Endothelial cell of umbilical vein (primary cell): ENCODE measurements around the gene PTRH1. TPM values are rescaled to one million over a fixed set of nuclear protein-coding genes. Genes with fewer than 3 reads are reported as not detected.

ENCODE experiments used
- BruUV-seq: library from RNA; stranded (reverse); fragments of 400-500 nt; replicated peaks from 2 replicates; lab custom pipeline; 2021; lab: Mats Ljungman, UMichigan
- CTCF ChIA-PET: fragments of 300-600, 350-600 bp; sonication (Branson Sonifier 250); formaldehyde crosslinking; loops from one replicate; lab custom pipeline; 2021; ENCODE audit warnings: antibody characterized with exemption, inconsistent platforms; lab: Charles Lee
- POLR2A ChIA-PET: fragments of 300-600, 350-600 bp; sonication (Branson Sonifier 250); formaldehyde crosslinking; loops from one replicate; lab custom pipeline; 2021; ENCODE audit warnings: antibody characterized with exemption, inconsistent platforms; lab: Charles Lee
- DNase-seq: peaks from one replicate; pipeline ENCODE4 v3.0.0-alpha.2; 2011; ENCODE audit warnings: low read depth, low spot score
- FAIRE-seq: peaks from 2 replicates; lab custom pipeline; 2011; peaks lifted over from hg19 to GRCh38; lab: Jason Lieb, UNC
- H2AFZ ChIP-seq: 2 replicates; pipeline ENCODE4 v1.6.0; 2012; ENCODE audit warnings: low read depth, low read length, control low read depth, inconsistent platforms
- H3K27ac ChIP-seq: 2 replicates; pipeline ENCODE4 v1.5.1; 2011; ENCODE audit warnings: low read depth, mild to moderate bottlenecking, control low read depth, low read length, moderate library complexity; ENCODE audit not compliant: insufficient read depth
- H3K27me3 ChIP-seq, 2 experiments: 2 replicates each; pipeline versions ENCODE4 v1.6.0 to v1.6.1; 2011; ENCODE audit warnings: low read length in 2 of 2, mixed read lengths in 1 of 2; ENCODE audit not compliant: control insufficient read depth in 2 of 2, insufficient read depth in 2 of 2
- H3K36me3 ChIP-seq, 2 experiments: 2 replicates in 1 of 2; 3 replicates in 1 of 2; pipeline ENCODE4 v1.5.1; 2011; ENCODE audit warnings: low read length in 2 of 2, mild to moderate bottlenecking in 1 of 2, moderate library complexity in 1 of 2; ENCODE audit not compliant: control insufficient read depth in 2 of 2, insufficient read depth in 2 of 2; ENCODE audit errors: extremely low read depth in 1 of 2
- H3K4me1 ChIP-seq: 3 replicates; pipeline ENCODE4 v1.5.1; 2011; ENCODE audit warnings: mild to moderate bottlenecking, low read length; ENCODE audit not compliant: control insufficient read depth, insufficient read depth; ENCODE audit errors: extremely low read depth
- H3K4me2 ChIP-seq: 2 replicates; pipeline ENCODE4 v1.6.1; 2011; ENCODE audit warnings: low read length, control low read depth, mixed read lengths; ENCODE audit not compliant: insufficient read depth
- H3K4me3 ChIP-seq, 3 experiments: fragments of 200-600 bp in 1 of 3; sonication (generic), shearing (Covaris generic) in 1 of 3; replicated peaks in 1 of 3; 2 replicates each; pipeline ENCODE4 v1.5.1; 2011 to 2016; ENCODE audit warnings: control low read depth in 3 of 3, low read length in 3 of 3, mild to moderate bottlenecking in 2 of 3, inconsistent platforms in 1 of 3, low read depth in 1 of 3, moderate library complexity in 1 of 3; ENCODE audit not compliant: insufficient read depth in 1 of 3
- H3K79me2 ChIP-seq: 2 replicates; pipeline ENCODE4 v1.6.0; 2012; ENCODE audit warnings: low read length, inconsistent platforms; ENCODE audit not compliant: control insufficient read depth, insufficient read depth
- H3K9ac ChIP-seq: replicated peaks from 2 replicates; pipeline ENCODE3; 2011; ENCODE audit warnings: low read length, control low read depth; ENCODE audit not compliant: insufficient read depth; ENCODE audit errors: extremely low read depth
- H3K9me1 ChIP-seq: replicated peaks from 3 replicates; pipeline ENCODE4 v1.6.0; 2011; ENCODE audit warnings: mild to moderate bottlenecking, low read length; ENCODE audit not compliant: control insufficient read depth, insufficient read depth; ENCODE audit errors: extremely low read depth
- H3K9me3 ChIP-seq: replicated peaks from 2 replicates; pipeline ENCODE4 v1.5.1; 2012; ENCODE audit warnings: low read length, inconsistent platforms; ENCODE audit not compliant: control insufficient read depth, insufficient read depth
- H4K20me1 ChIP-seq: replicated peaks from 2 replicates; pipeline ENCODE3; 2011; ENCODE audit warnings: mild to moderate bottlenecking, low read length; ENCODE audit not compliant: control insufficient read depth, insufficient read depth; ENCODE audit errors: extremely low read depth
- CTCF ChIP-seq, 2 donors: IDR thresholded peaks; 1 replicate in 1 of 2; 2 replicates in 1 of 2; pipeline ENCODE4 v1.5.1; 2011; ENCODE audit warnings: low read length in 2 of 2, mild to moderate bottlenecking in 2 of 2, moderate library complexity in 2 of 2, control low read depth in 1 of 2, inconsistent platforms in 1 of 2, low read depth in 1 of 2; ENCODE audit not compliant: insufficient read depth in 1 of 2; ENCODE audit errors: extremely low read depth in 1 of 2
- EZH2 ChIP-seq: IDR thresholded peaks from 2 replicates; pipeline ENCODE4 v1.6.1; 2012; ENCODE audit warnings: borderline replicate concordance, low read depth, mild to moderate bottlenecking, moderate library complexity, low read length, inconsistent platforms; ENCODE audit not compliant: severe bottlenecking
- FOS ChIP-seq: IDR thresholded peaks from 2 replicates; pipeline ENCODE4 v1.6.1; 2011; ENCODE audit warnings: mild to moderate bottlenecking, low read length, moderate library complexity, borderline replicate concordance; ENCODE audit not compliant: insufficient read depth
- GATA2 ChIP-seq: IDR thresholded peaks from 2 replicates; pipeline ENCODE4 v1.7.0; 2011; ENCODE audit warnings: low read depth, mild to moderate bottlenecking, moderate library complexity, mixed read lengths, low read length; ENCODE audit not compliant: insufficient read length, insufficient read depth
- JUN ChIP-seq: IDR thresholded peaks from 2 replicates; pipeline ENCODE4 v1.6.1; 2011; ENCODE audit warnings: borderline replicate concordance, low read depth; ENCODE audit not compliant: insufficient read length, insufficient read depth
- MAX ChIP-seq: IDR thresholded peaks from 2 replicates; pipeline ENCODE4 v1.6.1; 2011; ENCODE audit not compliant: insufficient read depth, insufficient read length
- MYC ChIP-seq: IDR thresholded peaks from one replicate; pipeline ENCODE4 v1.6.1; 2011; ENCODE audit warnings: mild to moderate bottlenecking, low read depth, low read length
- POLR2A ChIP-seq: IDR thresholded peaks from 2 replicates; pipeline ENCODE4 v1.6.1; 2012; ENCODE audit warnings: low read depth, mild to moderate bottlenecking, control low read depth, low read length
- POLR2AphosphoS5 ChIP-seq: IDR thresholded peaks from 2 replicates; pipeline ENCODE4 v1.6.1; 2012; ENCODE audit warnings: low read depth, mild to moderate bottlenecking, control low read depth, low read length, moderate library complexity; ENCODE audit not compliant: insufficient read depth
- dilution Hi-C: fragments of 300-500 bp; cut with MboI; formaldehyde crosslinking; loops from one replicate; pipeline ENCODE4 v1.15.0; 2019; ENCODE audit warnings: low sequenced_read_pairs; ENCODE audit not compliant: extremely low pct_ligation_motif_present
- intact Hi-C: fragments of 100-400 bp; cut with micrococcal nuclease; formaldehyde crosslinking; loops from one replicate; pipeline ENCODE4 v1.10.0; 2022
- polyA plus RNA-seq, 4 experiments: library from polyadenylated mRNA; depleted of rRNA in 3 of 4; stranded (reverse) in 3 of 4; unstranded in 1 of 4; fragments of >200 nt; gene quantifications; 2 replicates each; pipeline versions ENCODE4 v1.2.1 to v1.2.3, GENCODE V29; 2011 to 2012; ENCODE audit warnings: missing spikeins in 1 of 4
- total RNA-seq: library from RNA; stranded (reverse); gene quantifications from 2 replicates; pipeline ENCODE4 v1.2.3, GENCODE V29; 2021

PTRH1 gene
- total and polyA plus RNA-seq, 2 donors (not counting 3 experiments of a cell fraction or from before 2014, with no cell fraction given), result 25.1 to 52.2 TPM

- Histone ChIP-seq H2AFZ (no peak overlapping the region), H3K79me2 (no peaks in the 10 kb centered on the region), H3K36me3 (no peaks in the 10 kb centered on the region), H3K4me1 (no peaks in the 10 kb centered on the region), H3K9me3 (no peaks in the 10 kb centered on the region), H3K4me2 (no peak overlapping the region), H3K4me3 (no peak overlapping the region), H3K27ac (no peak overlapping the region), H3K27me3 (no peaks in the 10 kb centered on the region), H4K20me1 (no peaks in the 10 kb centered on the region), H3K9me1 (no peaks in the 10 kb centered on the region), H3K9ac (no peak overlapping the region)
- TF ChIP-seq EZH2, result no peak
- TF ChIP-seq JUN, result no peak
- no peak for TF ChIP-seq FOS
- no peak for TF ChIP-seq POLR2AphosphoS5
- no peak for TF ChIP-seq POLR2A
- no peak for TF ChIP-seq MAX
- no peak for TF ChIP-seq GATA2
- no peak for TF ChIP-seq CTCF (IDR thresholded peaks at IDR 0.05; ENCODE audit: extremely low read depth in 1 of 2, insufficient read depth in 1 of 2, low read depth in 1 of 2, low read length in 2 of 2)
- no peak for TF ChIP-seq MYC
- BruUV-seq, result no TSS peak
- dilution Hi-C loops, result no loop called here
- DNase-seq, result no peak
- ChIA-PET CTCF (interaction anchor here (0.8 to 1.4 kb wide), 3 partner anchors 8 to 37 kb away, joined by 3 to 4 read pairs (median 3); partner anchors contain the start of gene TOR2A), POLR2A (no interaction called here)
- FAIRE-seq, result no peak
- intact Hi-C loops, result loop anchor here (5.0 kb wide), 1 partner anchor 85 kb away; the partner anchor contains the start of gene STXBP1
Measured at GRCh38 chr9:127697575-127697974, 17.9 kb downstream of the PTRH1 start.
